T follicular helper cell (primary cell): Measurements from ENCODE around the gene AHCYL2.
"Not testable (repeated sequence)": the region's sequence is repeated elsewhere in the genome, so short reads cannot be mapped to it uniquely, and the experiment has no call there.

Experiments used
- DNase-seq: peaks from one replicate; pipeline ENCODE4 v3.0.0-alpha.2; 2020; ENCODE audit warnings: low read depth

Gene AHCYL2

GRCh38 chr7:129453510-129454248, 228.8 kb downstream of the AHCYL2 start:
- DNase-seq: no peak

GRCh38 chr7:129454249-129454551, 229.4 kb downstream of the AHCYL2 start:
- DNase-seq: no peak

- no peak for DNase-seq
Measured at GRCh38 chr7:129456421-129456820, 231.6 kb downstream of the AHCYL2 start.

- DNase-seq: no peak
Measured at GRCh38 chr7:129457101-129457500, 232.3 kb downstream of the AHCYL2 start.

DNA sequence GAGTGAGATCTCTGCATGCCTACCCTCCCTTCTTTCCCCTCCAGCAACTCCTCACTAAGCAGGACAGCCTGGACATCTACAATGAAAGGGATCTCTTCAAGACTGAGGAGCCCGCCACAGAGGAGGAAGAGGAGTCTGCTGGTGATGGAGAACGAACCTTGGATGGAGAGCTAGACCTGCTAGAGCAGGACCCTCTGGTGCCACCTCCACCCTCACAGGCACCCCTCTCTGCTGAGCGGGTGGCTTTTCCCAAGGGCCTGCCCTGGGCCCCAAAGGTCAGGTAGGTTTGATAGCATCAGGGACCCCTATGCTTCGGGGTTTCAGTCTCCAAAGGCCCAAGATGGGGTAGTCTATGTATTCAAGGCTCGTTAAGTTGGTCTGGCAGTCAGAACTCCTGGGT, 233.3 kb downstream of the AHCYL2 start:
- no peak for DNase-seq

- no peak for DNase-seq
Measured at GRCh38 chr7:129461809-129462208, 237.0 kb downstream of the AHCYL2 start.

DNA sequence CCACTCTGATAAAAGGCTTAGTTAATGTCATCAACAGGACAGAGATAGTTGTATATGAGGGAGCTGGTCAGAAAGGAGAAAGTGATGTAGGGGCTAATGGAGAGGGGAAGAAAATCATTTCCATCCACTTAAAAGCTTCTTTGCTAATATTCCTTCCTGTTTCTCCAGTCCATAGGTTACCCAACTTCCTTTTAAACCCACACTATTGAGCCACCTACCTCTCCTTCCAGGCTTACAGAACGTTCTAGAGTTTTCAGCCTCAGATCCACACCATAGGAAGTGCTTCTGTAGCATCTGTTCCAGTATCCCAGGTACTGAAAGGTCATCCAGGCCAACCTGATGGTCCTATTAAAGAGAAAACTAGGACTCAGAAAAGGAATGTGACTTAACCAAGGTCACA, 237.6 kb downstream of the AHCYL2 start:
- DNase-seq: no peak

- no peak for DNase-seq
Measured at GRCh38 chr7:129464194-129464593, 239.4 kb downstream of the AHCYL2 start.

DNA sequence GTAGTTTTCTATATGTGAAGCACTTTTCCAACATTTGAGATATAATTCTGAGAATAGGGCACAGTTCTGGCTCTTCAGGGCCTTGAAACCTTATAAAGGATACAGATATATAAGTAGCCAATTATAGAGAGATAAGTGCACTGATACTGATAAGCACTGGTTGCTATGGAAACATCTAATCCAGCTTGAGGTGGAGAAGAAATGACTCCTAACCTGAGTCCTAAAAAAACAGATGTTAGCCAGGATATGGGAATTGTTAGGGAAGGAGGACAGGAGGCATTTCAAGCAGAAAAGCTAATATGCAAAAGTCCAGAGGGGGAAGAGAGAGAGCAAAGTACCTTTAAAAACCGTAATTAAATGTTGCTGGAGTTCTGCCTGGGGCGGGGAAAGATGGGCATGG, 240.2 kb downstream of the AHCYL2 start:
- no peak for DNase-seq

DNA sequence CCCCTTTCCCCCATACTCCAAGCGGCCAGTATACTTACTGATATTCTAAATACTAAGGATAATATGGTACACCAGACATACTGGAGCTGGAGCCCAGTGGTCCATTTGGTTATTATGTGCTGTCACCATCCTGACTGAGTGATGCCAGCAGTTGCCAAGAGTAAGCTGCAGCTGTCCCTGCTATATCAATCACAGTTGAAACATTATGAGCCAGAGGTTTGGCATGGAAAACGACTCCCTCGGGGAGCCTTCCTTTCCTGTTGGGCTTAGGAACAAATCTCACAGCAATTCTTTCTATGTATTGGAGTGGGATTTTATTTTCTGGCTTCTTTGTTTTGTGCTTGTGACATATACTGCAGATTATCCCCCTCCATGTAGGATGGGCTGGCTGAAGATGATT, 242.0 kb downstream of the AHCYL2 start:
- no peak for DNase-seq

- DNase-seq: no peak
Measured at GRCh38 chr7:129468087-129468486, 243.3 kb downstream of the AHCYL2 start.

- no peak for DNase-seq
Measured at GRCh38 chr7:129468547-129468946, 243.7 kb downstream of the AHCYL2 start.

- DNase-seq: no peak
Measured at GRCh38 chr7:129469930-129470329, 245.1 kb downstream of the AHCYL2 start.

- no peak for DNase-seq
Measured at GRCh38 chr7:129470411-129470810, 245.6 kb downstream of the AHCYL2 start.

DNA sequence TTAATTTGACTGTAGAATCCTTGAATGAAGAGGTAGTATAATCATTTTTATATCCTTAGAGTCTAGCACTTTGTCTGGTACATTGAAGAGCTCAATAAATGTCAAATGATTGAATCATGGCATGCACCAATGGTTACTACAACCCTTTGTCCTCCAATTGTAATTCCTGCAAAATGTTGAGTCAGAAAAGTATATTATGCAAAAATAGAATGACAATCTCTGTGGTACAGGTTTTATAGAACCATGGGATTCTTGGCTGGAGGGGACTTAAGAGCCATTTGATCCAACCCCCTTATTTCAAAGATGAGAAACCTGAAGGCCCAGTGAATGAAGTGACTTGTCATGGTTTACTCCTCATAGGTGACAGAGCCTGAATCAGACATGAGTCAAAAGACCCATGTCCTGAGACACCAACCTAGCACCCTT, 246.6 kb downstream of the AHCYL2 start:
- no peak for DNase-seq

GRCh38 chr7:129475931-129476330, 251.1 kb downstream of the AHCYL2 start:
- not testable (repeated sequence) for DNase-seq

- not testable (repeated sequence) for DNase-seq
Measured at GRCh38 chr7:129476398-129476797, 251.6 kb downstream of the AHCYL2 start.
